BE2C (cell line): ENCODE results near the gene OR51L1.

ENCODE experiments used
- DNase-seq: peaks from one replicate; pipeline ENCODE4 v3.0.0-alpha.2; 2020
- H3K27me3 ChIP-seq: fragments of 250-450 bp; sonication (Bioruptor Pico); 2 replicates; pipeline ENCODE4 v1.5.1; 2020; ENCODE audit warnings: mild to moderate bottlenecking
- H3K36me3 ChIP-seq: fragments of 250-450 bp; sonication (Bioruptor Pico); 2 replicates; pipeline ENCODE4 v1.5.1; 2020; ENCODE audit warnings: mild to moderate bottlenecking
- H3K4me1 ChIP-seq: fragments of 250-450 bp; sonication (Bioruptor Pico); 2 replicates; pipeline ENCODE4 v1.5.1; 2020
- H3K4me3 ChIP-seq: 2 replicates; pipeline ENCODE4 v1.5.1; 2011; ENCODE audit warnings: low read depth, low read length
- H3K9me3 ChIP-seq: fragments of 250-450 bp; sonication (Bioruptor Pico); 2 replicates; pipeline ENCODE4 v1.5.1; 2020
- CTCF ChIP-seq: IDR thresholded peaks from 2 replicates; pipeline ENCODE4 v1.5.1; 2012; ENCODE audit warnings: mild to moderate bottlenecking, low read depth, low read length

OR51L1 gene

DNA sequence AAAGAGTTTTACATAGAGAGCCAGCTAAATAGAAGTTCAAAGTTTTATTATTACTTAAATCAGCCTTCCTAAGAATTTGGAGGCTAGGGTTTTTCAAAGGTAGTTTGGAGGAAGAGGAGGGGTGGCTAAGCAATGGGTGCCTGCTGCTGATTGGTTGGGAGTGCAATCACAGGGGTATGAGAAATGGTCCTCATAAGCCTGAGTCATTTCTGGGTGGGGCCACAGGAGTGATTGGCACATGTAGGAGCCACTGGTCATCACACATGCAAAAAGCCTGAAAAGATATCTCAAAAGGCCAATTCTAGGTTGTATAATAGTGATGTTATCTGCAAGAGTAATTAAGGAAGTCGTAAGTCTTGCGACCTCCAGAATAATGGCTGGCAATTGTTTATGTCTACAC is 12.9 kb downstream of the OR51L1 start:
- DNase-seq: no peak
- H3K9me3 ChIP-seq: no peaks in the 10 kb centered on the region
- H3K36me3 ChIP-seq: no peaks in the 10 kb centered on the region
- H3K4me1 ChIP-seq: no peaks in the 10 kb centered on the region
- no peak overlapping the region for H3K4me3 ChIP-seq
- H3K27me3 ChIP-seq: no peaks in the 10 kb centered on the region
- no peak for TF ChIP-seq CTCF

DNA sequence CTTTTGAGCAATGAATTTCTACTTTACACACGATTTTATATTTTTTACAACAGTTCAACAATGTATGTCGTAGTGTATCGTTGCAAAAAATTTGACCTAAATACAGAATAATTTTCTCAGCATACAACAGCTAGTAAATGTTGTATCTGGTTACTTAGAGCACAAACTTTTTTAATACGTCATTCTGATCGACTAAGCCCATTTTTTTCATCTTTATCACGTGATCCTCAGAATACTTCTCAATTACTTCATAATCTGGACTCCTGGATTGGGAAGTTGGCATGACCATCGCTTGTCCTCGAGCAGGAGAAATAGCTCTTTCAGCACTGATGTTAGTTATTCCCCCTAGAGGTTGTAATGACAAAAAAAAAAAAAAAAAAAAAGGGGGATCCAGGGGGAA is 16.6 kb downstream of the OR51L1 start:
- no peaks in the 10 kb centered on the region for H3K27me3 ChIP-seq
- no peak overlapping the region for H3K4me3 ChIP-seq
- no peaks in the 10 kb centered on the region for H3K9me3 ChIP-seq
- DNase-seq: no peak
- no peaks in the 10 kb centered on the region for H3K36me3 ChIP-seq
- no peaks in the 10 kb centered on the region for H3K4me1 ChIP-seq
- no peak for TF ChIP-seq CTCF

GRCh38 chr11:5013012-5013411 is 18.4 kb downstream of the OR51L1 start:
- no peak for DNase-seq
- no peaks in the 10 kb centered on the region for H3K4me1 ChIP-seq
- H3K27me3 ChIP-seq: no peaks in the 10 kb centered on the region
- no peak for TF ChIP-seq CTCF
- H3K4me3 ChIP-seq: no peak overlapping the region
- no peaks in the 10 kb centered on the region for H3K9me3 ChIP-seq
- no peaks in the 10 kb centered on the region for H3K36me3 ChIP-seq

- Histone ChIP-seq H3K9me3 (no peaks in the 10 kb centered on the region), H3K27me3 (no peaks in the 10 kb centered on the region), H3K4me3 (no peak overlapping the region), H3K4me1 (no peaks in the 10 kb centered on the region), H3K36me3 (no peaks in the 10 kb centered on the region)
- no peak for DNase-seq
- no peak for TF ChIP-seq CTCF
Measured at GRCh38 chr11:5021996-5022395, 27.3 kb downstream of the OR51L1 start.

DNA sequence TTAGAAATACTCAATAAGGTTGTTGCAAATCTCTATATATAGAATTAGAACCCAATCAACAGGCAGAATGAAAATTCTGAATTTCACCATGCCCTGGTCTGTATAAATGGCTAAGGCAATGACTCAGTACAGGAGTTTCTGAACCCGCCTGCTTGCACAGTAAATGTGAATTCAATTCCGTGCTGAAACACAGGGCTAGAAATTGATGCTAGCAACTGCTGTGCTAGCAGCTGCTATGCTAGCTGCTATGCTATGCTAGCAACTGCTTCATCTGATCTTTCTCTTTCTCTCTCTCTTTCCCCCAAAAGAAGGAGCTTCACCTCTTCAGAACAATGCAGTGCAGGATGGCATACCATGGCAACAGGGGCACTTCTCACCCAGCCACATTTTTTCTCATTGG is 42.0 kb downstream of the OR51L1 start:
- Histone ChIP-seq H3K27me3 (no peaks in the 10 kb centered on the region), H3K4me1 (no peaks in the 10 kb centered on the region), H3K9me3 (no peaks in the 10 kb centered on the region), H3K36me3 (no peaks in the 10 kb centered on the region), H3K4me3 (no peak overlapping the region)
- no peak for DNase-seq
- no peak for TF ChIP-seq CTCF

GRCh38 chr11:5037926-5038325 is 43.3 kb downstream of the OR51L1 start:
- Histone ChIP-seq H3K9me3 (no peaks in the 10 kb centered on the region), H3K4me3 (no peak overlapping the region), H3K36me3 (no peaks in the 10 kb centered on the region), H3K4me1 (no peaks in the 10 kb centered on the region), H3K27me3 (no peaks in the 10 kb centered on the region)
- TF ChIP-seq CTCF: no peak
- DNase-seq: no peak
